Stomach (tissue), 9 donors: ENCODE measurements around the gene LBR. TPM values are rescaled to one million over a fixed set of nuclear protein-coding genes. Genes with fewer than 3 reads are reported as not detected.

ENCODE experiments used
- DNase-seq, 2 donors: peaks; one replicate each; pipeline versions ENCODE4 v3.0.0 to v3.0.0-alpha.2; 2013 to 2019
- H3K27ac ChIP-seq, 5 donors: fragments of 200-600 bp in 4 of 5; sonication (generic) in 4 of 5; one replicate each; pipeline ENCODE4 v1.5.1; 2013 to 2019; ENCODE audit warnings: mild to moderate bottlenecking in 1 of 5, moderate library complexity in 1 of 5
- H3K27me3 ChIP-seq, 3 donors: fragments of 200-600 bp; sonication (generic); one replicate each; pipeline ENCODE4 v1.5.1; 2017 to 2019; ENCODE audit warnings: mixed run types in 1 of 3
- H3K36me3 ChIP-seq, 4 donors: fragments of 200-600 bp; sonication (generic); 1 replicate in 3 of 4; 2 replicates in 1 of 4; pipeline ENCODE4 v1.5.1; 2016 to 2019
- H3K4me1 ChIP-seq, 4 donors: fragments of 200-600 bp; sonication (generic); one replicate each; pipeline ENCODE4 v1.5.1; 2016 to 2019
- H3K4me3 ChIP-seq, 4 donors: fragments of 200-600 bp; sonication (generic) in 3 of 4; one replicate each; pipeline ENCODE4 v1.5.1; 2016 to 2019; ENCODE audit warnings: mild to moderate bottlenecking in 1 of 4
- H3K9me3 ChIP-seq, 4 donors: fragments of 200-600 bp; sonication (generic); one replicate each; pipeline ENCODE4 v1.5.1; 2016 to 2019
- EP300 ChIP-seq: sonication (generic); formaldehyde crosslinking; IDR thresholded peaks from one replicate; pipeline ENCODE4 v1.6.1; 2017; ENCODE audit warnings: antibody characterized with exemption
- POLR2A ChIP-seq, 4 donors: fragments of 450-650 bp; IDR thresholded peaks; one replicate each; pipeline ENCODE4 v1.6.1; 2016; ENCODE audit warnings: antibody characterized with exemption in 4 of 4, control low read depth in 2 of 4, mild to moderate bottlenecking in 1 of 4, moderate library complexity in 1 of 4
- POLR2AphosphoS5 ChIP-seq, 3 donors: sonication (generic); formaldehyde crosslinking; IDR thresholded peaks; one replicate each; pipeline ENCODE4 v1.6.1; 2016; ENCODE audit warnings: antibody characterized with exemption in 3 of 3
- WGBS, 5 donors: extraction: QIAGEN DNeasy Blood & Tissue Kit in 3 of 5; methylation state at CpG; one replicate each; pipeline versions ENCODE4 v1.1.5 to v1.1.7; 2013 to 2018; 5-methylcytosine and 5-hydroxymethylcytosine counted together
- intact Hi-C: fragments of 100-400 bp; cut with DNase I; formaldehyde crosslinking; loops from one replicate; pipeline ENCODE4 v1.15.1; 2023; ENCODE audit warnings: low total_unique reads
- polyA plus RNA-seq, 3 donors: library from polyadenylated mRNA; stranded (reverse); fragments of 200-250 nt; gene quantifications; one replicate each; pipeline ENCODE4 v1.2.3, GENCODE V29; 2013
- total RNA-seq, 5 donors: library from RNA; depleted of rRNA; stranded (reverse); fragments of >200 nt; gene quantifications; one replicate each; pipeline versions ENCODE4 v1.1.0 to v1.2.3, GENCODE V29; 2014 to 2016
- TF ChIP-seq, protein P1 (sequence below), 7 experiments: fragments of 450-650 bp in 4 of 7; fragments of 200-600 bp in 3 of 7; sonication (generic) in 3 of 7; IDR thresholded peaks; one replicate each; pipeline ENCODE4 v1.5.1; 2016 to 2019; ENCODE audit warnings: antibody characterized with exemption in 7 of 7, control low read depth in 2 of 7, mild to moderate bottlenecking in 1 of 7
- donor health status: healthy with polysubstance abuse.
- donor health status: Bipolar disorder and iron deficiency.
- donor health status: healthy.

Gene LBR
- total and polyA plus RNA-seq, 8 donors = 6.9 to 159 (median 54.3) TPM

DNA sequence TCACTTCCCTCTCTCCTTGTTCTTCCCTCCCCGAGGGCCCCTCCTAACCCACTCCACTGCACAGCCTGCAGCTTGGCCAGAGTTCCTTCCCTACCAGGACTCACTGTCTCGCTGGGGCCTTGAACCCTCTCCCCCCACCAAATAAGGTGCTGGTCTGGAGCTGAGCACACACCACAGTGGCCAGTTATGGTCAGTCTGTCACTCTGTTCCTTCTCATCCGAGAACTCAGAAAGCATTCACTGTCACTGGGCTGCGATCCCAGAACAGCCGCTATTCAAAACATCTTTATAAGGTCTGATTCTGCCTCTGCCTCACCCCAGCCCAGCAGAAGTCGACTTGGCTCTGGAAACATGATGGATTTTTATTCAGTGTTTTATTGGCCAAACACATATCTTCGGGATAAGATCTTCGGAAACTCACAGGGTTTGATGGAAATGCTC lies 19.8 kb upstream of the LBR start:
- TF ChIP-seq POLR2A (IDR thresholded peaks at IDR 0.05) (no peak), EP300 (peak; percentile 88), POLR2AphosphoS5 (IDR thresholded peaks at IDR 0.05) (peak in 1 of 3 donors; percentile 78)
- TF ChIP-seq, protein P1, sequence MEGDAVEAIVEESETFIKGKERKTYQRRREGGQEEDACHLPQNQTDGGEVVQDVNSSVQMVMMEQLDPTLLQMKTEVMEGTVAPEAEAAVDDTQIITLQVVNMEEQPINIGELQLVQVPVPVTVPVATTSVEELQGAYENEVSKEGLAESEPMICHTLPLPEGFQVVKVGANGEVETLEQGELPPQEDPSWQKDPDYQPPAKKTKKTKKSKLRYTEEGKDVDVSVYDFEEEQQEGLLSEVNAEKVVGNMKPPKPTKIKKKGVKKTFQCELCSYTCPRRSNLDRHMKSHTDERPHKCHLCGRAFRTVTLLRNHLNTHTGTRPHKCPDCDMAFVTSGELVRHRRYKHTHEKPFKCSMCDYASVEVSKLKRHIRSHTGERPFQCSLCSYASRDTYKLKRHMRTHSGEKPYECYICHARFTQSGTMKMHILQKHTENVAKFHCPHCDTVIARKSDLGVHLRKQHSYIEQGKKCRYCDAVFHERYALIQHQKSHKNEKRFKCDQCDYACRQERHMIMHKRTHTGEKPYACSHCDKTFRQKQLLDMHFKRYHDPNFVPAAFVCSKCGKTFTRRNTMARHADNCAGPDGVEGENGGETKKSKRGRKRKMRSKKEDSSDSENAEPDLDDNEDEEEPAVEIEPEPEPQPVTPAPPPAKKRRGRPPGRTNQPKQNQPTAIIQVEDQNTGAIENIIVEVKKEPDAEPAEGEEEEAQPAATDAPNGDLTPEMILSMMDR (IDR thresholded peaks at IDR 0.05) = no peak
- peak in 1 of 2 donors; percentile 83 for DNase-seq

GRCh38 chr1:225446981-225447615 lies 19.3 kb upstream of the LBR start:
- Histone ChIP-seq H3K27me3 (no peaks in the 10 kb centered on the region), H3K9me3 (no peaks in the 10 kb centered on the region), H3K4me1 (peaks cover 46 to 88% (median 67%) of the 10 kb centered on the region in 4 donors), H3K4me3 (no peak overlapping the region), H3K27ac (peak overlapping the region in 4 of 5 donors; percentile 84 to 90 (median 86)), H3K36me3 (no peaks in the 10 kb centered on the region)
- TF ChIP-seq, protein P1 (IDR thresholded peaks at IDR 0.05) = no peak
- TF ChIP-seq POLR2A (IDR thresholded peaks at IDR 0.05) (no peak), POLR2AphosphoS5 (IDR thresholded peaks at IDR 0.05) (no peak), EP300 (no peak)
- DNase-seq = no peak
- WGBS, 5 donors = 67 to 81% (median 76%) methylated on average over 9 of the region's 9 CpGs
- intact Hi-C loops = no loop called here

More for the DNA sequence above, 19.8 kb upstream of the LBR start:
- H3K4me1 ChIP-seq = peaks cover 42 to 83% (median 62%) of the 10 kb centered on the region in 4 donors
- no peaks in the 10 kb centered on the region for H3K9me3 ChIP-seq
- H3K27me3 ChIP-seq = no peaks in the 10 kb centered on the region
- WGBS, 5 donors = 51 to 69% (median 62%) methylated on average over 8 of the region's 8 CpGs
- H3K27ac ChIP-seq = peak overlapping the region in 4 of 5 donors; percentile 84 to 90 (median 86)
- H3K36me3 ChIP-seq = no peaks in the 10 kb centered on the region
- H3K4me3 ChIP-seq = no peak overlapping the region
- intact Hi-C loops = no loop called here

GRCh38 chr1:225446595-225446960 lies 18.7 kb upstream of the LBR start:
- intact Hi-C loops = no loop called here
- no peak for DNase-seq
- H3K27ac ChIP-seq = peak overlapping the region in 4 of 5 donors; percentile 84 to 90 (median 86)
- no peaks in the 10 kb centered on the region for H3K36me3 ChIP-seq
- H3K4me3 ChIP-seq = no peak overlapping the region
- 56 to 66% (median 60%) methylated on average over 7 of the region's 7 CpGs for WGBS, 5 donors
- TF ChIP-seq, protein P1 (IDR thresholded peaks at IDR 0.05) = no peak
- TF ChIP-seq POLR2A (IDR thresholded peaks at IDR 0.05) (no peak), POLR2AphosphoS5 (IDR thresholded peaks at IDR 0.05) (no peak), EP300 (no peak)
- H3K27me3 ChIP-seq = no peaks in the 10 kb centered on the region
- peaks cover 51 to 94% (median 71%) of the 10 kb centered on the region in 4 donors for H3K4me1 ChIP-seq
- H3K9me3 ChIP-seq = no peaks in the 10 kb centered on the region

DNA sequence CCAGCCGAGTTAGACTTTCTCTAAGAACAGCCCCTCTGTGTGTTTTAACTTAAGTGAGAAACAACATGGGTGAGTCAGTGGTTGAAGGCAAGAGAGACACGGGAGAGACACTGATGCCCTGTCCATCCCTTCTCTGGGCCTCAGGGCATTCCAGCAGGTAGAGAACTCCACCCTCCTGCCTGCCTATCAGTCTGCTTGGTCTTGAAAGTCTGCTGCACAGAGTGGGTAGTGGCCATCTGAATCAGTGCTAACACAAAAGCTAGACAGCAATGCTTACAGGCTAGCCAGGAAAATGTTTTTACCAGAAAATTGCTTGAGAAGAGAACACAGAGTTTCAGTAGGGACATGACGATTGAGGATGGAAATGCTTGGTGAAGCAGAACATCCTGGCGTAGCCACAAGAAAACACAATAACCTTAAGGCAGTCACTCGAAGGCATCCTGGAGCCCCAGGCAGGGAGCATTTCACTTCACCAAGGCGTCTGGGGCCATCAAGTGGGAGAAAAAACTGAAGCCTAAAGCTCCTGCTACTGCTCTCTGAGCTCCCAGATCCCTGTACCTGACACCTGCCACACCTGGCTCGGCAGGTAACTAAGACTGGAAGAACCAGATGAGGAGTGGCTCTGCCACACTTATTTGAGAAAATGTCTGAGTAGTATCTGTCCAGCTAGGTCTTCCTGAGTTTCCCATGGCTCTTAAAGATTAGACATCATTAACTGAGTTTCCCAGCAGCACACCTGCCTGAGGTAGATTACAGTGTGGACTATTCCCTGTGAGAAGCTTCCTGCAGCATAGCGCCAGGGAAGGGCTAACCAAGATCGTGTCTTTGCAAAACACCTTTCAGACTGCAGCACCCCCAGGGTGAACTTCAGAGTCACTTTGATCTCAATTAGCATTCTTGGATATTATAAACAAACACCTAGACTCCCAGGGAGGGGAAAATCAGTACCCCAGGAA lies 18.1 kb upstream of the LBR start:
- H3K4me1 ChIP-seq = peaks cover 58 to 98% (median 78%) of the 10 kb centered on the region in 4 donors
- H3K36me3 ChIP-seq = no peaks in the 10 kb centered on the region
- peak overlapping the region; percentile 62 to 90 (median 85) for H3K27ac ChIP-seq
- TF ChIP-seq POLR2AphosphoS5 (IDR thresholded peaks at IDR 0.05) (peak in 2 of 3 donors; percentile 34 to 57), EP300 (peak; percentile 82), POLR2A (IDR thresholded peaks at IDR 0.05) (no peak)
- TF ChIP-seq, protein P1 (IDR thresholded peaks at IDR 0.05) = no peak
- 33 to 47% (median 39%) methylated on average over 9 of the region's 9 CpGs for WGBS, 5 donors
- no peaks in the 10 kb centered on the region for H3K27me3 ChIP-seq
- intact Hi-C loops = no loop called here
- DNase-seq = no peak
- no peak overlapping the region for H3K4me3 ChIP-seq
- no peaks in the 10 kb centered on the region for H3K9me3 ChIP-seq
